CD4-positive, alpha-beta T cell treated with Interleukin-10 for 1 hour (primary cell): ENCODE measurements around the gene DENND5B.
"Not testable (repeated sequence)": the region's sequence is repeated elsewhere in the genome, so short reads cannot be mapped to it uniquely, and the experiment has no call there.

ENCODE experiments used
- DNase-seq: peaks from one replicate; pipeline ENCODE4 v3.0.0-alpha.2; 2020

Gene DENND5B

DNA sequence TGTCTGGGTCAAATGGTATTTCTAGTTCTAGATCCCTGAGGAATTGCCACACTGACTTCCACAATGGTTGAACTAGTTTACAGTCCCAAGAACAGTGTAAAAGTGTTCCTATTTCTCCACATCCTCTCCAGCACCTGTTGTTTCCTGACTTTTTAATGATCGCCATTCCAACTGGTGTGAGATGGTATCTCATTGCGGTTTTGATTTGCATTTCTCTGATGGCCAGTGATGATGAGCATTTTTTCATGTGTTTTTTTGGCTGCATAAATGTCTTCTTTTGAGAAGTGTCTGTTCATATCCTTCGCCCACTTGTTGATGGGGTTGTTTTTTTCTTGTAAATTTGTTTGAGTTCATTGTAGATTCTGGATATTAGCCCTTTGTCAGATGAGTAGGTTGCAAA lies 40.3 kb downstream of the DENND5B start:
- DNase-seq, result not testable (repeated sequence)

DNA sequence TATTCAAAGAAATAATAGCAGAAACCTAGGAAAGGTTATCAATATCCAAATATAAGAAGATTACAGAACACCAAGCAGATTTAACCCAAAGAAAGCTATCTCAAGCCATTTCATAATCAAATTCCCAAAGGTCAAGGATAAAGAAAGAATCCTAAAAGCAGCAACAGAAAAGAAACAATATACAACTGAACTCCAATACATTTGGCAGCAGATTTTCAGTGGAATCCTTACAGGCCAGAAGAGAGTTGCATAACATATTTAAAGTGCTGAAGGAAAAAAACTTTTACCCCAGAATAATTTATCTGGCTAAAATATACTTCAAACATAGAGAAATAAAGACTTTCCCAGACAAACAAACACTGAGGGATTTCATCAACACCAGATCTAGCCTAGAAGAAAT lies 54.3 kb downstream of the DENND5B start:
- no peak for DNase-seq

DNA sequence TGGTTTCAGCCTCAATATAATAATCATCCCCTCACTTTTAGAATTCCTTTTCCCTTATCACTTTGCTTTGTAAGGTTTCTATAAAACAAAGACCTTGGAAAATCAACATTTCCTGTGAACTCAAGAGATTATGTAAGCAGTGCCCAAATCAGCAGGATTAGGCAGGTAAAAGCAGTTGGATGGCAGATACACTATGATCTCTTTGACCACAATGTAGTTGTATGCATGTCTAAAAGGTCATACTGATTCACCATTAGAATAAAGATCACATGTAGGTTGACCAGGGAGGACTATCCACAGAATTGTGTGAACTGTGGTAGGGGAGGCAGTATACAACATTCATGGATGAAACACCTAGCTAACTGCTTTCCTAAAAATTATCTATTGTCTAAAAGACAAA lies 57.5 kb downstream of the DENND5B start:
- DNase-seq, result no peak

DNA sequence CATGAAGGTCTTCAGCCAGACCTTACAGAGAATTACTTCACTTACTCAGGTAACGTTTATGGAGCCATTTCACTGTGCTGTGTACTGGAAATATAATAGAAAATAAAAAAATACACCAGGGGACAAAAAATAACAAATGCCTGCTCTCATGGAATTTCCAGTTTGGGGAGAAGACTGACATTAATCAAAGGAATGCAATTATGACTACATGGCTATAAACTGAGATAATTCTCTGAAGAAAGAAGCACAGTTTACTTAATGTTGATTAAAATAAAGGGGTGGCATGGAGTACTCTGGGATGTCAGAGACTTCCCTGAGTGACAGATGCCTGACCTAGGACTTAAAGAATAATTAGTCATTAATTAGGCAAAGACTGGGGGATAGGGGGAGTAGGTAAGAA lies 59.0 kb downstream of the DENND5B start:
- DNase-seq, result no peak

DNA sequence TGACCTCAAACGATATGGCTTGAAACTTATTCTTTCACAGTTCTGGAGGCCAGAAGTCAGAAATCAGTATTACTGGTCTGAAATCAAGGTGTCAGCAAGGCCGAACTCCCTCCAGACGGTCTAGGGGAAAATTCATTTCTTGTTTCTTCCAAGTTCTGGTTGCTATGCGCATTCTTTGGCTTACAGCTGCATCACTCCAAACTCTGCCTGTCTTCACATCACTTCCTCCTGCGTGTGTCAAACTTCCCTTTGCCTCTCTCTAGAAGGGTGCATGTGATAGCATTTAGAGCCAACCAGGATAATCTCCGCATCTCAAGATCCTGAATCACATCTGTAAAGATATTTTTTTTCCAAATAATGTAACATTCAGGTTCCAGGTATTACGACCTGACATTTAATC lies 62.8 kb downstream of the DENND5B start:
- DNase-seq, result no peak

DNA sequence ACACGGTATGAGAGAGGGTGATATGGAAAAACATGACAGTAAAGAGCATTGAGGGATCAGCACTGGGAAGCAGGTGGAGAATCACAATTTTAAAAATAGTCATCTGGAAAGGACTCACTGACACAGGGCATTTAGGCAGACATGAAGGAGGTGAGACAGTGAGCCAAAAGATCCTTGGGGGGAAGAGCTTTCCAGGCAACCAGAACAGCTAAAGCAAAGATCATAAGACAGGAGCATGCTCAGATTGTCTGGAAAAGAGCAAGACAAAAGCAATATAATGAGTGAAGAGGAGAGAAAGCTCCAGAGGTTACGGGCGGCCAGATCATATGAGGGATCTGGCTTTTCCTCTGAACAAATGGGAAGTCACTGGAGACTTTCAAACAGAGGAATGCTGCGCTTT lies 63.9 kb downstream of the DENND5B start:
- no peak for DNase-seq

DNA sequence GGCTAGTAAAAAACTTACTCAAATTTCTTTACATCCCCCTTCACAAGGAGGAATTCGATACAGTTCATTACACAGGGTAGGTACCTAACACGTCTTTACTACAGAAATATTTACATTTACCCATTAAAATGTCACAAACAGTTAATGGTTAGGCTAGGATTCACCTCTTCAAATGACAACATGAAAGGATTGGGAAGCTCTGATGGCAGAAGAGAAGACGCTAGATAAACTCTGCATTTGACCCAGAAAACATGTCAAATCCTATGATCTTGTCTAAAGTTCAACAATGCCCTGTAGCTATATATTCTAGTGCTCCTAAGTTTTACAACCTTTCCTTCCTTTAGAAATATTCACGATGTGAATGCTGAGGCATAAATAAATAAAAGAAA lies 64.8 kb downstream of the DENND5B start:
- DNase-seq, result no peak

DNA sequence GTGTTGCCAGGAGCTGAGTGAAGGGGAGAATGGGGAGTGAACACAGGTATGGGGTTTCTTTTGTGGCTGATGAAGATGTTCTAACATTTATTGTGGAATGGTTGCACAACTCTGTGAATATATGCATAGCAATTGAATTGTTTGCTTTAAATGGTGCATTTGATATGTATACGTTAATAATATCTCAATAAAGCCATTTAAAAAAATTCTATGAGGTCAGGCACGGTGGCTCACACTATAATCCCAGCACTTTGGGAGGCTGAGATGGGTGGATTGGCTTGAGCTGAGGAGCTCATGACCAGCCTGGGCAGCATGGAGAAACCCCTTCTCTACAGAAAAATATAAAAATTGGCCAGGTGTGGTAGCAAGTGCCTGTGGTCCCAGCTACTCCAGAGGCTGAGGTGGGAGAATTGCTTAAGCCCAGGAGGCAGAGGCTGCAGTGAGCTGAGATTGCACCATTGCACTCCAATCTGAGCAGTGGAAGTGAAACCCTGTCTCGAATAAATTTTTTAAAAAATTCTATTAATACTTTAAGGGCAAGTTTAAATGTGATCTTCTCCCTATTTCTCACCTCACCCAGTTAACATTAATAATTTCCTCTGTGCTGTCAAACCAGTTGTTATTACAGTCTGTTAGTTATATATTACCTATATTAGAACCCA lies 65.3 kb downstream of the DENND5B start:
- no peak for DNase-seq

DNA sequence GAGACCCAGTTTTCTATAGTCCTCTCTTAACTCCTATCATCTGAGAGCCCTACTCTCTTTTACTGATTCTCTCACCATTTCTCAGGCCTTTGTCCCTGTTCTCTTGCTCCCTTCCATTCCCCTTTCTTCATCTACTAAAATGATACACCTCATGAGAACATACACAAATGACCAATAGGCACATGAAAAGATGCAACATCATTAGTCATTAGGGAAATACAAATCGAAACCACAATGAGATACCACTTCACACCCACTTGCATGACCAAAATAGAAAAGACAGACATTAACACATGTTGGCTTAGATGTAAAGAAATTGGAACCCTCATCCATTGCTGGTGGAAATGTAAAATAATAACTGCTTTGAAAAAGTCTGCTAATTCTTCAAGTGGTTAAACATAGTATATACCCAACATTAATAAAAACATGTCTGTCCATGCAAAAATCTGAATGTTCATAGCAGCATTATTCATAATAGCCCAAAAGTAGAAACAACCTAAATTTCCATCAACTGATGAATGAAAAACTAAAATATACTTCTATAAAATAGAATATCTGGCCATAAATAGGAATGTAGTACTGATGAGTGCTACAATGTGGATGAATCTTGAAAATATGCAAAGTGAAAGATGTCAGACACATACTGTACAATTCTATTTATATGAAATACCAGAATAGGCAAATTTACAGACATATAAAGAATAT lies 66.0 kb downstream of the DENND5B start:
- DNase-seq, result no peak

DNA sequence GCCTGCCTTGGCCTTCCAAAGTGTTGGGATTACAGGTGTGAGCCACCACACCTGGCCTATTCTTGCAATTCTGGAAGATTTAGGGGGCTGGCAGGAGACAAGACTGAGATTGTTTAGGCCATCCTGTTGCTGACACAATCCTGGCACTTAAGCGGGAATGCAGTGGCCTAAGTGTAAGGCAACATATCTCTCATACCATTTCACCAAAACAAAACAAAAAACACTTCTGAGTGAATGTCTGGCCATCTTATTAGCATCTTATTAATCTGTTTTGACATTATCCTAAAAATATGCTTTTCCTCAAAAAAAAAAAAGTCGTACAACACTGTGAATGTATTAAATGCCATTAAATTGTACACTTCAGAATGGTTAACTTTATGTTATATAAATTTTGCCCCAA lies 67.6 kb downstream of the DENND5B start:
- DNase-seq, result no peak

DNA sequence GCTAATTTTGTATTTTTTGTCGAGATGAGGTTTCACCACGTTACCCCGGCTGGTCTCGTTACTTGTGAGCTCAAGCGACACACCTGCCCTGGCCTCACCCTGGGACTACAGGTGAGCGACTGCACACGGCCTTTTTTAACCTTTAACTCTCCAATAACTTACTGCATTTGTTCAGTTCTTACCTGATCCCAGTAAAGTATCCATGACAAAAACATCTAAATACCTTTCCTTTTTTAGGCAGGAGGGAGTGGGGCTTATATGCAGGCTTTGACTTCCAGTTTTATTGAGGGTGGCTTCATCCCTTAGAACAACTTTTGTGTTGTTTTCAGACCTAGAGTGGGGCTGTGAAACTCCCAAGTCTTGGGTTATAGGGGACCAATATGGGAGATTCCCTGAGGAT lies 68.3 kb downstream of the DENND5B start:
- no peak for DNase-seq

DNA sequence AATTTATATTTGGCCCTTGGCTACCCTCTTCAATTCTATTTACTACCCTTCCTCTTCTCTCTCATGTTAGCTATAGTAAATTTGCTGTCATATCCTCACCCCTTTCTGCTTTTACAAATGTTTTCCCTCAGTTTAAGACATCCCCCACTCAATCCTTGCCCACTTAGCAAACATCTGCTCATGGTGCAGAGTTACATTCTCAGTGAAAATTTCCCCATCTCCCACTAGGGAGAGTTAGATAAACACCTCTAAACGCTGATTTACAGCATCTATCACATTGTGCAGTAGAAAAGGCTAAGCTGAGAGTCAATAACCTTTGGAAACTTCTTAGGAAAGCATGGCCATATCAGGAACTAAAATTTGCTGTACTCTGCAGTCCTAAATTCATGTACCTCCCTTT lies 69.0 kb downstream of the DENND5B start:
- DNase-seq, result no peak

DNA sequence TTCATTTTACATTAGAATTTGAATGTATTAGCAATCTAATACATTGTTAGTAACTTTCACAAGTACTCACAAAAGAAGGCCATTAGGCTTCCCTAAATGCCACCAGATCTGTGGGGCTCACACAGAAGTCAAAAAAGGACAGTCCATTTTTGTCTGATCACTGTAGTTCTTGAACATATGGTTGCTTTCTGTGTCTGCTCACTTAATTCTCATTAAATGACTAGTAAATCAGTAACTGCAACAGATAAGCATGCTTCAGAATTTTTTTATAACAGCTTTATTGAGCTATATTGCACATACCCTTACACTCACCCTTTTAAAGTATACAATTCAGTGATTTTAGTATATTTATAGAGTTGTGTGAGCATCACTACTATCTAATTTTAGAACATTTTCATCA lies 71.4 kb downstream of the DENND5B start:
- DNase-seq, result no peak

DNA sequence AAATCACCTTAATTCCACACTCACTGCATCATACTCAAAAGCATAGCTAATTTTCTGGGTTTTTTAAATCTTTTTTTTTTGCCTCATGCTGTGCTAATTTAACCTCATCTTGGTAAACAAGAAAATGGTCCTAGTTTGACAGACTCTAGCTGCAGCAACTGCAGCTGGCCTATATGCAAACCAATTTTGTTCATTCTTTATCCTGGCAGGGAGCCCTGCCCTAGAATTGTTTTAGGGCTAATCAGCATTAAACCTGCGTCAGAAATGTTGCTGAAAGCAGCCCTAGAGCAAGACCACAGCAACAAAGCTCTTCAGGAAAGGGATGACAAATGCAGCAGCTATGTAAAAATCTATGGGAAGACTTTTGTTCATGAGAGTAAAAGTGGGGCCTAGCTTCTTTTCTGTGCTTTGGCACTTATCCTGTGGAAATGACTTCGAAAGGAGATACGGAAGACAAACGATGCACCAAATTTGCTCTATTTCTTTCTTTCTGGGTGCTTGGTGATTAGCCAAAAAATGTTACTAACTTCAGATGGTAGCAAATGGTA lies 72.2 kb downstream of the DENND5B start:
- no peak for DNase-seq

DNA sequence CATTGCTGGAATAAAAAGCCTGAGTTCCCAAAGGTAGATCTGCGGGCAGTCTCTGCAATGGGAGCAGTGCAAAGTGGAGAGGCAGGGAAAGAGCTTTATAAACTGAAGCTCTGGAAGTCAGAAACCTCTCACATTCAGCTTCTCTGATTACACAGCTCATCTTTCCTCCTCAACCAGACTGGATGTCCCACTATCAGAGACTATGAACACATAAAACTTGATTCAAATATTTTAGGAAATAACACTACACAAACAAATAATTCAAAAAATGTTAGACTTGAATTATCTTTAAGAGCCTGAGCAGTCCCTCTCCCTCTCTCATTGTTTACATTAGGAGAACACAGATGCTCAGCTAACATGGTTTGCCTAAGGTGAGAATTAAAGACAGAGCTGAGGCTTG lies 72.9 kb downstream of the DENND5B start:
- no peak for DNase-seq

DNA sequence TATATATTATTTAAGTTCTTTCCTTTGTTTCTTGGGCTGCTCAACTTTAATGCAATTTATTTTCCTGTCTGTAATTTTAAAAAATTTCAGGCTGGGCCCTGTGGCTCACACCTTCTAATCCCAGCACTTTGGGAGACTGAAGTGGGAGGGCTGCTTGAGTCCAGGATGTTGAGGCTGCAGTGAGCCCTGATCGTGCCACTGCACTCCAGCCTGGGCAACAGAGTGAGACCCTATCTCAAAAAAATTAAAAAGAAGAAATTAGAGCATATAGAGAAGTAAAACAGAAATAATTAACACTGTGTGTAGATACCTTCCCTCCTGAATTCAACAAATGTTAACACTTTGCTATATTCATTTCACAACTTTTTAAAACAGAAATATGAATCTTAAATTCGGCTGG lies 74.2 kb downstream of the DENND5B start:
- no peak for DNase-seq

DNA sequence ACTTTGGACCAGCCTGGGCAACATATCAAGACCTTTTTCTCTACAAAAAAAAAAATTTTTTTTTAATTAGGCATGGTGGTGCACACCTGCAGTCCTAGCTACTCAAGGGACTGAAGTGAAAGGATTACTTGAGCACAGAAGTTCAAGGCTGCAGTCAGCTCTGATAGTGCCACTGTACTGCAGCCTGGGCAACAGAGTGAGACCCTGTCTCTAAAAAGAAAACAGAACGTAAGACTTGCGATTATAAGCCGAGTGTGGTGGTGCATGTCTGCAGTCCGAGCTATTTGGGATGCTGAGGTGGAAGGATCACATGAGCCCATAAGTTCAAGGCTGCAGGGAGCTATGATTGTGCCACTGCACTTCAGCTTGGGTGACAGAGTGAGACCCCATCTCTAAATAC lies 76.0 kb downstream of the DENND5B start:
- no peak for DNase-seq

DNA sequence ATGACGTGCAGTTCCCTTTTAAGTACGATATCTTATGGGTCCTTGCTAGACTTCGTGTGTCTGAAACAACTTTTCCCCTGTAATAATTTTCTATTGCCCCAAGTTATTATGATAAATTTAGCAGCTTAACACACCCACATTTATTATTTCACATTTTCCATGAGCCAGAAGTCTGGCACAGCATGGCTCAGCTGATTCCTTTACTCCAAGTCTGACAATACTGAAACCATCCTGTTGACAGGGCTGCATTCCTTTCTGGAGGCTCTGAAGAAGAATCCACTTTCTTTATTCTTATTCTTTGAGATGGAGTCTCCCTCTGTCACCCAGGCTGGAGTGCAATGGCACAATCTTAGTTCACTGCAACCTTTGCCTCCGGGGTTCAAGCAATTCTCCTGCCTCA lies 80.9 kb downstream of the DENND5B start:
- no peak for DNase-seq

DNA sequence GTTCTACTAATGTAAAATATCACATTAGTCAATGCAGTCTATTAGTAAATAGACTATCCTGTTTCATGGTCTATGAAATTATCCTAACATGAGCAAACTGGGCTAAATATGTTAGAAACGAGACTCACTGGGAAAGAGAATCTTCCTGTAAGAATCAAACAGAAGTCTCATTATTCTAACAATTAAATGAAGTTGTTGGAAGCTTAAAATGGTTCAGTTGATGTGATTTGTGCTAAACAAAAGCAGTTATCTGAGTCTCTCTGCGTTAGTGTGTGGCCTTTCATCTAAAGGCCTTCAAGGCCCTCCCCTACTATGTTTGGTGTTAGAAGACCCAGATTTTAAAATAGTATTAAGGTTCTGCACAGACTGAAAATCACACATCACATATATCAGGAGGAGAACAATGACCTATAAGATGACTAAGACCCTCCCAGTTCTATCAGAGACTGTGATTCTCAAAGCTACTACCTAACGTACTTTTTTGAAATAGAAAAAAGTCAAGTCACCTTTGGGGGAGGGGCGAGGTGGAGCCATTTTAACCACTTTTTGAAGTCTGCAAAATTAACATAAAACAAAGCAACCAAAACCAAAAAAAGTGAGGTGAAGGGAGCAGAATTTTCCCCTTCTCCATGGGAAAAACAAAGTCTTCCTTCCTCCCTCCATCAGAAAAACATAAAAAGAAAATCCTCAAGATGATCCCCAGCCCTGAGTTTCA lies 82.3 kb downstream of the DENND5B start:
- no peak for DNase-seq

DNA sequence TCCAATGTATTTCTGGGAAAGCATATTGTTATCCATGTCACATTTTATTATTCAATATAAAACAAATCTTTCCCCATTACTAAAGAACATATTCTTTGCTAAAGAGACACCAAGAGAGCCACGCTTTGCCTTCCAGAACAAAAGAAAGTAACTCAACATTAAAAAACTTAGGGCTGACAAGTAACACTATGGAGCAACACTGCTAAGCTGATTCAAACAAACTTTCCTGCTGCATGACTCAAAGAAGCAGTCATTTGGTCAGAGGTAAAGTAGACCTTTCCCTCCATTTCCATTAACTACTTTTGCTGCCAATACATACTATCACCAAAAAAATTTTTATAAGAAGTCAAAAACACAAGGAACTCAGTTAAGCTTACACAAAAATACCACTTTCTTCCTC lies 83.0 kb downstream of the DENND5B start:
- no peak for DNase-seq

DNA sequence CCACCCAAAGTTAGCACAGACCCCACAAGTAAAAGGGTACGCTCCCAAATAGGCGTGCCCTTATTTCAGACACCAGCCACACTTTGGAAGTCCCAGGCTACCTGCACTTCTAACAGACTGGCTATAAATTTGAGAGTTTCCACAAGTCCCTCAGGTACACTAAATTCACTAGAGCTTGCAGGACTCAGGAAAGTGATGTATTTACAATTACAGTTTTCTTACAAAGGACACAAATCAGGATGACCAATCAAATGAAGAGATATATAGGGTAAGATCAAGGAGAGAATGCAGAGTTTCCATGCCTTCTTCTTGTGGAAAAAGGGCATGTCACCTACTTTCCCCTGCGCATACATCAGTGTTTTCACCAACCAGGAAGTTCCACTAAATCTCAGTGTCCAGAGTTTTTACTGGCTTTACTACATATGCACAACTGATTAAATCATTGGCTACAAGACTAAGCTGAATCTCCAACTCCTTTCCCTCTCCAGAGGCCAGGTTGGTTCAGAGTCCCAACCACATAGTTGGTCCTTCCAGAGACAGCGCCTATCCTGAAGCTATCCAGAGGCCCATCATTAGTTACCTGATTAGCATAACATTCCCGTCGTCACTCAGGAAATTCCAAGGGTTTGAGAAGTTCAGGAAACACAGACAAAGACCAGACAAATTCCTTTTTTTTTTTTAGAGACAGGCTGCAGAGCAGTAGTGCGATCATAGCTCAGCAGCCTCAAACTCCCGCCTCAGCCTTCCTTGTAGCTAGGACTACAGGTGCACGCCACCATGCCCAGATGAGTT lies 84.2 kb downstream of the DENND5B start:
- no peak for DNase-seq

DNA sequence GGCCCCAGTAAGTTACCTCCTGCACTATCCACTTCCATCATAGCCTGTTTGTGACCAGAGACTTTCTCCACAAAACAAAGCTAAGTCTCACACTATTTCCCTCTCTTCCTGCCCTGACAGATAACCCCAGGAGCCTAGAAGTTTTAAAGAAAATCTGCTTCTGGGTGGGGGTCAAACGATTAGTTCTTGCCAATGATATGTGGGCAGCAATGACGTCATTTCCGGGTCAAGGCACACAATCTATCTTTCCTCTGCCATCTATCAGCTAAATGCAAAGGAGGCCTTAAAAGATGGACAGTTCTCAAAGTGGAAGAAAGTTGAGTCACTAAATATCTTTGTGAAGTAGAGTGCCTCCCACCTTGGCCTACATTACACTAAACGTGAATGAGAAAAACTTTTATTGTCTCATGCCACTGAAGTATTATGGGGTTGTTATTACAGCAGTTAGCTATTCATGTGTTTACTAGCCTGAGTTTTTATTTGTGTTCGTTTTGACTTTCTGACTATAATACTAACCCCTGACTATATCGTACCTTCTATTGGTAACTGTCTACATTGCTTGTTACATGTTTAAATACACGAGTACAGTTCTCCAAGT lies 86.2 kb downstream of the DENND5B start:
- DNase-seq, result no peak

DNA sequence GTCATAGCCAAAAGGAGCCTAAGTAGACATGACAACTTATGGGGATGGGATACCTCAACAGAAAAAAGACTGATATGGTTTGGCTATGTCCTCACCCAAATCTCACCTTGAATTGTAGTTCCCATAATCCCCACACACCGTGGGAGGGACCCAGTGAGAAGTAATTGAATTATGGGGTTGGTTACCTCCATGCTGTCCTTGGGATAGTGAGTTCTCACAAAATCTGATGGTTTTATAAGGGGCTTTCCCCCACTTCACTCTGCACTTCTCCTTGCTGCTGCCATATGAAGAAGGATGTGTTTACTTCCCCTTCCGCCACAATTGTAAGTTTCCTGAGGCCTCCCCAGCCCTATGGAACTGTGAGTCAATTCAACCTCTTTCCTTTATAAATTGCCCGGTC lies 89.9 kb downstream of the DENND5B start:
- DNase-seq, result not testable (repeated sequence)
